ENCODE measurements around the gene C13orf46.

Gene C13orf46

DNA sequence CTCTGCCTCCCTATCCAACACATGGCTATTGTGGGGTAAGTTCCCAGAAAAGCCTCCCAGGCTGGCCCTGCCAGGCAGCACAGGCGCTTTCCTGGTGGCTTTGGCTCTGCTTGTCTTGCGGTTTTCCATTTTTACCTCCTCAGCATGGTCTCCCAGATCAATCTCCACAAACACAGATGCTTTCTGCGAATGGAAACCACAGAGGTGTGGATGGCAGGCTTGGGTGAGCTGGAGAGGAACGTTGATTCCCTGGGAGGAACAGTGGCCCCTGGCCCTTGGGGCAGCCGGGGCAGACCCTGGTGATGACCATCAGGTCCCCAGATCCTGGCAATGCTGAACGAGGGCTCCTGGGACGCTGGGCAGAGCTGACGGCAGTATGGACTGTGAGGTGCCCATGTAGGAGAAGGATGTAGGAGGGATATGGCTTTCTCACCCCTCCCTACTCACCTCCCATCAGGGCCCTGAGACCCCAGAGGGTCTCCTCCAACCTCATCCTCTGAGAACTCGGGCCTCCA is 6.6 kb downstream of the C13orf46 start:
- DNase-seq, result no peak
- TF ChIP-seq GATA1 (IDR thresholded peaks at IDR 0.05; ENCODE audit: low read depth, low read length) (no peak), POLR2A (IDR thresholded peaks at IDR 0.05; ENCODE audit: low read length) (no peak)

DNA sequence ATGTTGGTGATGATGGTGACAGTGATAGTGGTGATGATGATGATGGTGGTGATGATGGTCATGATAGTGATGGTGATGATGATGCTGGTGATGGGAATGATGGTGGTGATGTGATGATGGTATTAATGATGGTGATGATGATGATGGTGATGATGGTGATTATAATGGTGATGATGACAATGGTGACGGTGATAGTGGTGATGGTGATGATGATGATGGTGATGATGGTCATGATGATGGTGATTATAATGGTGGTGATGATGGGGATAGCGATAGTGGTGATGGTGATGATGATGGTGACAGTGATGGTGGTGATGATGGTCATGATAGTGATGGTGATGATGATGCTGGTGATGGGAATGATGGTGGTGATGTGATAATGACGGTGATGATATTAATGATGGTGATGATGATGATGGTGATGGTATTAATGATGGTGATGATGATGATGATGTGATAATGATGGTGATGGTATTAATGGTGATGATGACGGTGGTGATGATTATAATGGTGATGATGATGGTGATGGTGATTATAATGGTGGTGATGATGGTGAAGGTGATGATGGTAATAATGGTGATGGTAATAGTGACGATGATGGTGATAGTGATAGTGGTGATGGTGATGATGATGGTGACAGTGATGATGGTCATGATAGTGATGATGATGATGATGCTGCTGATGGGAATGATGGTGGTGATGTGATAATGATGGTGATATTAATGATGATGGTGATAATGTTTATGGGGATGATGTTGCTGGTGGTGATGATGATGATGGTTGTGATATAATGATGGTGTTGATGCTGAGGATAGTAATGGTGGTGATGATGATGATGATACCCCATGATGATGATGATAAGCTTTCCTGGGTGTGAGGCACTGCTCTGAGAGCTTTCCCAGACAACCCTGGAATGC is 7.7 kb downstream of the C13orf46 start:
- TF ChIP-seq POLR2A (IDR thresholded peaks at IDR 0.05; ENCODE audit: low read length) (no peak), GATA1 (IDR thresholded peaks at IDR 0.05; ENCODE audit: low read depth, low read length) (no peak)
- no peak for DNase-seq

DNA sequence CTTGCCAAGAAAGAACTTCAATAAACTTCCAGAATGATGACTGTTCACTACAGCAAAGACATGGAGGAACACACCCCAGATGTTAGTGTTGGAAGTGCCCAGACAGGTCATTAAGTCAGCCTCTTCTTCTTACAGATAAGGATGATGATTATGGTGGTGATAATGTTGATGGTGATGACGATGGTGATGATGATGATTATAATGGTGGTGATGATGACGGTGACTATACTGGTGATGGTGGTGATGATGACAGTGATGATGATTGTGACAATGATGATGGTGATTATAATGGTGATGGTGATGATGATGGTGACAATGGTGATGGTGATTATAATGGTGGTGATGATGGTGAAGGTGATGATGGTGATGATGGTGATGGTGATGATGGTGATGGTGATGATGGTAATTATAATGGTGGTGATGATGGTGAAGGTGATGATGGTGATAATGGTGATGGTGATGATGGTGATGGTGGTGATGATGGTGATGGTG is 8.4 kb downstream of the C13orf46 start:
- DNase-seq, result no peak
- no peak for TF ChIP-seq POLR2A (IDR thresholded peaks at IDR 0.05; ENCODE audit: low read length)

DNA sequence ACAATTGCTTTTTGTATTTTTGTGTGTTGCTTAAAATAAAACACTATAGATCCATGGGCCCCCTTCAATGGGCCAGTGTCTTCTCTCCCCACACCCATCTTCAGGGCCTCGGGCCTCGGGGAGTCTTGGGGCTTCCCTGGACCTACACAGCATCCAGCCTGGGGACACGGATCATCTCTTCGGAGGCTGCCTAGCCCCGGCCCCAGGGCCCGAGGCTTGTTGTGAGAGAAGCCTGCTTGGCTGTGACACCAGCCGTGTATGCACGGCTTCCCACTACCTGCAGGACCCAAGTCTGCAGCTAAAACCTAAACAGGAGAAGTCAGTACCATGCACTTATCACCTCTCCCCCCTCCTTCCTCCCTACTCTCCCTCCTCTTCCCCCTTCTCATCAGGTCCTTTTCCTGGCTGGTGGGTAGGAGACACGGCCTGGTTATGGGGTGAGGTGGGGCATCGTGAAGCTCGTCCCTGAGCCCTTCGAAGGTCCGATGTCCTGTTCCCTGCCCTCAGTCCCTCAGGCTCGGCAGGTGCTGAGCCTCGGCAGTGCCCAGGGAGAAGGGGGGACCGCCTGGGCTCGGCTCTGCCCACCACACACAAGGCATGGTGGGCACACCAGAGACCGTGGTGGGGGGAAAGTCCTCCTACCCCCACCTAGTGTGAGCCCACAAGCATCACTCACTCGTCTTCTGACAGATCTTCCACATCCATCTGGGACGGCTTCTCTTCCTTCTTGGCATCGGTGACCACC is 9.5 kb downstream of the C13orf46 start:
- no peak for TF ChIP-seq GATA1 (IDR thresholded peaks at IDR 0.05; ENCODE audit: low read depth, low read length)
- no peak for TF ChIP-seq POLR2A (IDR thresholded peaks at IDR 0.05; ENCODE audit: low read length)
- no peak for DNase-seq

DNA sequence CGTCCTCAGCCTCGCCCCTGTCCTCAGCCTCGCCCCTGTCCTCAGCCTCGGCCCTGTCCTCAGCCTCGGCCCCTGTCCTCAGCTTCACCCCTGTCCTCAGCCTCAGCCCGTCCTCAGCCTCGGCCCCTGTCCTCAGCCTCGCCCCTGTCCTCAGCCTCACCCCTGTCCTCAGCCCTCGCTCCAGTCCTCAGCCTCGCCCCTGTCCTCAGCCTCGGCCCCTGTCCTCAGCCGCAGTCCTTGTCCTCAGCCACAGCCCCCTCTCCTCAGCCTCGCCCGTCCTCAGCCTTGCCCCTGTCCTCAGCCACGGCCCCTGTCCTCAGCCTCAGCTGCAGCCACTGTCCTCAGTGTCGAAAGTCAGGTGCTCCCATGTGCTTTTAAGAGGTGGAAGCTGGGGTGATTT is 10.5 kb downstream of the C13orf46 start:
- TF ChIP-seq POLR2A (IDR thresholded peaks at IDR 0.05; ENCODE audit: low read length) (no peak), GATA1 (IDR thresholded peaks at IDR 0.05; ENCODE audit: low read depth, low read length) (no peak)
- no peak for DNase-seq

DNA sequence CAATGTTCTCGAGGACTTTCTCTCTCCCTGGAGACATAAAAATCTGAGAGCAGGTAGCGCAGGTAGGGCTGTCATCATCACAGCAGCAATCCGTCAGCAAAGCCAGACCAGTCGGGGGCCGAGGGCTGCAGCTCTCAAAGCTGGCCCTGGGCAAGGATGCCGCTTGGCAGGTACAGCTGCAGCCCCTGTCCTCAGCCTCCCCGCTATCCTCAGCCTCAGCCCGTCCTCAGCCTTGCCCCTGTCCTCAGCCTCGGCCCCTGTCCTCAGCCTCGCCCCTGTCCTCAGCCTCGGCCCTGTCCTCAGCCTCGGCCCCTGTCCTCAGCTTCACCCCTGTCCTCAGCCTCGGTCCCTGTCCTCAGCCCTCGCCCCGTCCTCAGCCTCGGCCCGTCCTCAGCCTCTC is 10.9 kb downstream of the C13orf46 start:
- no peak for DNase-seq
- TF ChIP-seq POLR2A (IDR thresholded peaks at IDR 0.05; ENCODE audit: low read length), result no peak
- no peak for TF ChIP-seq GATA1 (IDR thresholded peaks at IDR 0.05; ENCODE audit: low read depth, low read length)

DNA sequence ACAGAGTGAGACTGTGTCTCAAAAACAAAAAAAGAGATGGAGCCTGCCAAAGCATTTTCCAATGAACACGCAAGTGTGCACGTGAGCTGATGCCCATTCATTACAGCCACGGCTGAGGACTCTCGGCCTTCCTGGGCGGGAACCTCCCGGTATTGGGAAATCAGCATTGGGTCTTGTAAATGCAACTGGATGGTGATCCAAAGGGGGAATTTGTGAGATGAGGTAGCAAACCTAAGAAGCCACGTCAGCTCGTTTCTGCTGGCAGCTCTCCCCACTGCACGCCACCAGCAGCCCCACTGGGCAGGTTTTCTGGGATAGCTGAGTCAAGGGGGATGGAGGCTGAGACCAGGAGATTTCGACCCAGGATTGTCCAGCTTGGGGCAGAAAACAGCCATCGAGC is 11.5 kb downstream of the C13orf46 start:
- no peak for DNase-seq
- TF ChIP-seq POLR2A (IDR thresholded peaks at IDR 0.05; ENCODE audit: low read length), result no peak
- no peak for TF ChIP-seq GATA1 (IDR thresholded peaks at IDR 0.05; ENCODE audit: low read depth, low read length)

DNA sequence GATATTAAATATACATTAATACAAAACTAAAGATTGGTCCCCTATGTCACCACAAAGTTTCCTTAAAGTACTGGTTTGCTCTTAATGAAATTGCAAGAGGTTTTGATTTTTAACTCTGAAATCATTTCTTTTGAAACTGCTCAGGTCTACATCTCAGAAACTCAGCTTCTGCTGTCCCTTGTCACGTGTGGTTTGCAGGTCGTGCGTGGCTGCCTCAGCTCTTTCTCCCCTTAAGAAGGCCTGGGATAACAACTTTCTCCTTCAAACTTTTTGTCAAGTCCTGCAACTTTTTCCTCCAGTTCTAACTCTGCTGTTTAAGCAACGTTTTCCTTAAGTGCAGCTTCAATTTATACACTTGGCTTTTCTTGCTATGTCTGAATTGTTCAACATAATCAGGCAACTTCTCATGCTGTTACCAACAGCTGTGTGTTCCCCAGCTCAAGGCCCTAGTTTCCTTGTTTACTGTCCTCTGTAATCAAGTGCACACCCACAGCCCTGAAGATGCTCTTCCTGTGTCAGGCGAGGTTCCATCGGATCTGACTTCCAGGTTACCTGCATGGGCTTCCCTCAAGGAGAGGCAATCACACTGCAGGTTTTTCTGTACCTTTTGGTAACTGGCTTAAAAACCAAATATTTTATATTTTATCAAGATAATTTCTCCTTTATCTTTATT is 13.5 kb downstream of the C13orf46 start:
- TF ChIP-seq GATA1 (IDR thresholded peaks at IDR 0.05; ENCODE audit: low read depth, low read length) (no peak), POLR2A (IDR thresholded peaks at IDR 0.05; ENCODE audit: low read length) (no peak)
- DNase-seq, result no peak

DNA sequence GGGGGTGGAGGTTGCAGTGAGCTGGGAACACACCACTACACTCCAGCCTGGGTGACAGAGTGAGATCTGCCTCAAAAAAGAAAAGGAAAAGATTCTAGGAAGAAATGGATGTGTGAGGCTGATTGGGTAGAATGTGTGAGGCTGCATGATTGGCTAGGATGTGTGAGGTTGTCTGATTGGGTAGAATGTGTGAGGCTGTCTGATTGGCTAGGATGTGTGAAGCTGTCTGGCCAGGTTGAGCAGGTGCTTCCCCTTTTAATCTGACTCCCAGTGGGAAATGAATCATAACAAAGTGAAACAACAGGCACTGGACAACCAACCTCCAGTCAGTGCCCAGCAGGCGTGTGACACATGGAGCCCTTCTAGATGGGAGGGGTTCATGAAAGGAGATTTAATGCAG is 14.7 kb downstream of the C13orf46 start:
- TF ChIP-seq POLR2A (IDR thresholded peaks at IDR 0.05; ENCODE audit: low read length), result no peak
- TF ChIP-seq GATA1 (IDR thresholded peaks at IDR 0.05; ENCODE audit: low read depth, low read length), result no peak
- DNase-seq, result no peak

DNA sequence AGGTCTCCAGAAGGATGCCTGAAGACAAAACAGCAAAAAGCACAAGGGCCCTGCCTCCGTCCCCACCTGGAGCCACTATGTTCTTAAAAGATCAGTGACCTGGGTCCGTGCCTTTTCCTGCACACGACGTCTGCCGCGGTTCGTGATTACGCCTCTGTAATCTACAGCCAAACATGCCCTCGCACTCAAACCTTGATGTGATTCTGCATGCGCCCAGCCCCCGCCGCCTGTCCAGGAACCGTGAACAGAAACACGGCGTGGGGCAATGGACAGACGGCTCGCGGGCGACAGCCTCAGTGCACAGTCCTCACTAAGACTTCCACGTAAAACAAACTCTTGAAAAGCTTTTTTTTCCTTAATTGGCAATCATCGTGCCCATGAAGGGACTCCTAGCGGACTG is 15.5 kb downstream of the C13orf46 start:
- DNase-seq, result no peak
- TF ChIP-seq GATA1 (IDR thresholded peaks at IDR 0.05; ENCODE audit: low read depth, low read length) (no peak), POLR2A (IDR thresholded peaks at IDR 0.05; ENCODE audit: low read length) (no peak)

DNA sequence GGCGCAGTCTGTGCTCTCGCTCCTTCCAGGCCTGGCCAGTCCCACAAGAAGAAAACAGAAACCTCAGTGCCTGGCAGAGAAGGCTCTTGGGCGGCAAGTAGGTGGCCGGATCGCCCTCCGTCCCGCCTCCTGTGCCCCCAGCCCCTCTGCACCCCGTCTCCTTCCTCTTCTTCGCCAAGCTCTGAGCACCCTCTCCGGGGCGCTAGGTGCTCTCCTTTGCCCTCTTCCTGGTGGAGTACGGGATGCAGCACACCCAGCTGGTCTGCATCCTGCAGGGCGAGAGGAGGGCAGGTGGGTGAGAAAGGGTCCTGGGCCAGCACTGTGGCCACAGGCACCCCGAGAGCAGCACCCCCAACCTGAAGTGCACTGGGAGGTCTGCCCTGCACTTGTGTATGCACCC is 17.3 kb downstream of the C13orf46 start:
- no peak for TF ChIP-seq POLR2A (IDR thresholded peaks at IDR 0.05; ENCODE audit: low read length)
- no peak for DNase-seq

DNA sequence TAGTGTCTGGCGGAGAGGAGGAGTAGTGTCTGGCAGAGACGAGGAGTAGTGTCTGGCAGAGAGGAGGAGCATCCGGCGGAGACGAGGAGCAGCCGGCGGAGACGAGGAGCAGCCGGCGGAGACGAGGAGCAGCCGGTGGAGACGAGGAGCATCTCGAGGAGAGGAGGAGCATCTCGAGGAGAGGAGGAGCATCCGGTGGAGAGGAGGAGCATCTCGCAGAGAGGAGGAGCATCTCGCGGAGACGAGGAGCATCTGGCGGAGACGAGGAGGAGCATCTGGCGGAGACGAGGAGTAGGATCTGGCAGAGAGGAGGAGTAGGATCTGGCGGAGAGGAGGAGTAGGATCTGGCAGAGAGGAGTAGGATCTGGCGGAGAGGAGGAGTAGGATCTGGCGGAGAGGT is 18.2 kb downstream of the C13orf46 start:
- no peak for TF ChIP-seq POLR2A (IDR thresholded peaks at IDR 0.05; ENCODE audit: low read length)
- TF ChIP-seq GATA1 (IDR thresholded peaks at IDR 0.05; ENCODE audit: low read depth, low read length), result no peak

DNA sequence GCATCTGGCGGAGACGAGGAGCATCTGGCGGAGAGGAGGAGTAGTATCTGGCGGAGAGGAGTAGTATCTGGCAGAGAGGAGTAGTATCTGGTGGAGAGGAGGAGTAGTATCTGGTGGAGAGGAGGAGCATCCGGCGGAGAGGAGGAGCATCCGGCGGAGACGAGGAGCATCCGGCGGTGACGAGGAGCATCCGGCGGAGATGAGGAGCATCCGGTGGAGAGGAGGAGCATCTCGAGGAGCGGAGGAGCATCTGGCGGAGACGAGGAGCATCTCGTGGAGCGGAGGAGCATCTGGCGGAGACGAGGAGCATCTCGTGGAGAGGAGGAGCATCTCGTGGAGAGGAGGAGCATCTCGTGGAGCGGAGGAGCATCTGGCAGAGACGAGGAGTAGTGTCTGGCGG is 18.6 kb downstream of the C13orf46 start:
- TF ChIP-seq POLR2A (IDR thresholded peaks at IDR 0.05; ENCODE audit: low read length), result no peak
- TF ChIP-seq GATA1 (IDR thresholded peaks at IDR 0.05; ENCODE audit: low read depth, low read length), result no peak
- no peak for DNase-seq

More for the DNA sequence above, 18.2 kb downstream of the C13orf46 start:
- no peak for DNase-seq
